ENCODE results near the gene SNCA. TPM values are rescaled to one million over a fixed set of nuclear protein-coding genes. Genes with fewer than 3 reads are reported as not detected.

Gene SNCA
- total and polyA plus RNA-seq, 2 experiments from 2014 or later = 99.1 to 127 TPM

DNA sequence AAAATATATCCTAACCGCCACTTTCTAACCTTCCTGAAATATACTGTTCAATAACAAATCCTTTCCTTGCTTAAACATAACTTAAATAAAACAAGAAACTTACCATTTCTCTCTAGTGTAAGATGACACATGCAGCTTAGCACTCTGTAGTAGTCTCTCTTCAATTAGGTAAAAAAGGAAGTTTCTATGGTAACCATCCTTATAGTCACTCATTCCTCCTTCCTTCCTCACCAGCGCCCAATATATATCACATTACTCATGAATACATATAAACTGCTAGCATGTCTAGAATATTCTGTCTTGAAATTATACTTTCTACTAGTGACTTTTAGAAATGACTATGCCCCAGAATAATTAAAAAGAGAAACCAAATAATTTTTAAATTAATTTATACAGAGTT lies 112.2 kb downstream of the SNCA start:
- no peaks in the 10 kb centered on the region for H3K27me3 ChIP-seq
- no peak overlapping the region for H3K27ac ChIP-seq
- DNase-seq (ENCODE audit: low read depth in 1 of 2, low spot score in 1 of 2) = peak in 1 of 2 donors; percentile 29
- H3K4me3 ChIP-seq = no peak overlapping the region
- no peaks in the 10 kb centered on the region for H3K9me3 ChIP-seq (ENCODE audit: low read depth)
- no peaks in the 10 kb centered on the region for H3K4me1 ChIP-seq (ENCODE audit: low read depth)
- no peaks in the 10 kb centered on the region for H3K36me3 ChIP-seq
- TF ChIP-seq, protein P1, sequence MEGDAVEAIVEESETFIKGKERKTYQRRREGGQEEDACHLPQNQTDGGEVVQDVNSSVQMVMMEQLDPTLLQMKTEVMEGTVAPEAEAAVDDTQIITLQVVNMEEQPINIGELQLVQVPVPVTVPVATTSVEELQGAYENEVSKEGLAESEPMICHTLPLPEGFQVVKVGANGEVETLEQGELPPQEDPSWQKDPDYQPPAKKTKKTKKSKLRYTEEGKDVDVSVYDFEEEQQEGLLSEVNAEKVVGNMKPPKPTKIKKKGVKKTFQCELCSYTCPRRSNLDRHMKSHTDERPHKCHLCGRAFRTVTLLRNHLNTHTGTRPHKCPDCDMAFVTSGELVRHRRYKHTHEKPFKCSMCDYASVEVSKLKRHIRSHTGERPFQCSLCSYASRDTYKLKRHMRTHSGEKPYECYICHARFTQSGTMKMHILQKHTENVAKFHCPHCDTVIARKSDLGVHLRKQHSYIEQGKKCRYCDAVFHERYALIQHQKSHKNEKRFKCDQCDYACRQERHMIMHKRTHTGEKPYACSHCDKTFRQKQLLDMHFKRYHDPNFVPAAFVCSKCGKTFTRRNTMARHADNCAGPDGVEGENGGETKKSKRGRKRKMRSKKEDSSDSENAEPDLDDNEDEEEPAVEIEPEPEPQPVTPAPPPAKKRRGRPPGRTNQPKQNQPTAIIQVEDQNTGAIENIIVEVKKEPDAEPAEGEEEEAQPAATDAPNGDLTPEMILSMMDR (IDR thresholded peaks at IDR 0.05; ENCODE audit: low read depth, low read length) = no peak

DNA sequence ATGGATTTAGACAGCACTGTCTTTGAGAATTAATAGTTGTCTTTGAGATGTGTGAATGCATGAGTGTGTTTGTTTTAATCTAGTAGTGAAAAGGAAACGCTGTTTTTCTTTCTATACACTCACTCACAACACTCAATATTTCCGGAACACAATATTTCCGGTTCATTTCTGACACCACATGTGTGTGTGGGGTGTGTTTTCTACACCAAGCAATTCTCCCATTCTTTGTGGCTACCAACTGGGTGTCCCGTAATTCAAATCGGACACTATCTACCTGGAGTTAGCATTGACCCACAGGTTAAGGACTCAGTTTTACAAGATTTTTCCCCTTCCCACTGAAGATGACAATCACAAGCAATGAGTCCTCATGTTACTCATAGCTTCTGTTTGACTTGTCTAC lies 113.9 kb downstream of the SNCA start:
- TF ChIP-seq, protein P1 (IDR thresholded peaks at IDR 0.05; ENCODE audit: low read depth, low read length) = no peak
- DNase-seq (ENCODE audit: low read depth in 1 of 2, low spot score in 1 of 2) = no peak
- Histone ChIP-seq H3K4me1 (ENCODE audit: low read depth) (no peaks in the 10 kb centered on the region), H3K4me3 (no peak overlapping the region), H3K27me3 (no peaks in the 10 kb centered on the region), H3K9me3 (ENCODE audit: low read depth) (no peaks in the 10 kb centered on the region), H3K36me3 (no peaks in the 10 kb centered on the region), H3K27ac (no peak overlapping the region)

DNA sequence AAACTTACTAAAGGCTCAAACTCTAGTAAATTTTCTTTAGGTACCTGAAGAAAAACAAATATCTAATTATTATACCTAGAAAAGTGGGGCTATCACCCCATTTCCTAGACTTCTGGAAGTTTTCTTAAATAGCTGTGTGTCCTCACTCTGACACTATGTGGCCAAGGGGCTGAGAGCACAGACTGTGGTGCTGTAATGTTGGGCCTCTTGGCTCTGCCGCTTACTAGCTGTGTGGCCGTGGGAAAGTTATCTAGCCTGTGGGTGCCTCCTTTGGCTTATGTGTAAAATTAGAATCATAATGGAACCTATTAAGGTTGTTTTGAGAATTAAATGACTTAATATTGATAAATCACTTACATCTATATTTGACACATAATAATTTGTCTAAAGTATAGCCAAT lies 114.4 kb downstream of the SNCA start:
- H3K36me3 ChIP-seq = no peaks in the 10 kb centered on the region
- no peaks in the 10 kb centered on the region for H3K27me3 ChIP-seq
- no peaks in the 10 kb centered on the region for H3K9me3 ChIP-seq (ENCODE audit: low read depth)
- H3K27ac ChIP-seq = no peak overlapping the region
- H3K4me3 ChIP-seq = no peak overlapping the region
- no peak for DNase-seq (ENCODE audit: low read depth in 1 of 2, low spot score in 1 of 2)
- no peaks in the 10 kb centered on the region for H3K4me1 ChIP-seq (ENCODE audit: low read depth)
- TF ChIP-seq, protein P1 (IDR thresholded peaks at IDR 0.05; ENCODE audit: low read depth, low read length) = no peak

DNA sequence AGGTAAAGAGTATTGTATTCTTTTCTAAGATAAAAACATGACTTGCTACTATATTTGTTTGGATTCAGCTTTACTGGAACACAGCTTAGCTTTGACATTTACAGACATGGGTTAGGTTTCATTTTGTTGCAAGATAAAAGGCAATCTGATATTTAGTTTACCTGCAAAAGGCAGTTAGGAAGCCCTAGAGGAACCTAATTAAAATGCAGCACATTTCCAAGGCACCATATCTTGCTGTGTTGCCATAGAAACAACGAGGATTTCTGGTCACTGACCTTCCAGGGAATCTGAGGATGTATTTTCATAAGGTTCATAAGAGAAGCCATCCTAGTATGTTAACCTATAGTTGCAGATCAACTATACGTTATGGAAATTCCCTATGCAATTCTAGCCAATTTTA lies 116.0 kb downstream of the SNCA start:
- Histone ChIP-seq H3K4me1 (ENCODE audit: low read depth) (no peaks in the 10 kb centered on the region), H3K4me3 (no peak overlapping the region), H3K9me3 (ENCODE audit: low read depth) (no peaks in the 10 kb centered on the region), H3K36me3 (no peaks in the 10 kb centered on the region), H3K27me3 (no peaks in the 10 kb centered on the region), H3K27ac (no peak overlapping the region)
- DNase-seq (ENCODE audit: low read depth in 1 of 2, low spot score in 1 of 2) = no peak
- TF ChIP-seq, protein P1 (IDR thresholded peaks at IDR 0.05; ENCODE audit: low read depth, low read length) = no peak

DNA sequence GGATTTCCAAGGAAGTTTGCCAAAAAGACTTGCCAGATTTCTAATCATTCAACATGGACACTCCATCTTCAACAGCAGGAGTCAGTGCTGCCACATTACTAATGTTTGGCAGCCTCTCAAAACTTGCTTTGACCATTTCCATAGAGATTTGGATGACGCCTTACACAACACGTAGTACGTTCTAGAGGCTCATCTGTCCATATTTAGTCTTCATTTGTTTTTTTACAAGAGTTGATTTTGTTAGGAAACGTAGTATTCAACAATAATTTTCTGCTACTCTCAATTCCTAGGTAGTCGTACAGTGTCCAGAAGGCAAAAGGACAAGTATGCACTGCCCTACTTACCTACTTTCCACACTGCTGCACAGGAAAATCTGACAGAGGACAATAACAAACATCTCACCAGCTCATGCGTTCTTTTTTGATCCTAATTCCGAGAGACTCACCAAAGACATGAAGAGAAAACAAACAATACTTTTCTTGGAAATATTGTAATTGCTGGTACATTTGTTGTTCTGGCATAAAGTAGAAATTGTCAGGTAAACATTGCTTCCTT lies 117.3 kb downstream of the SNCA start:
- H3K4me1 ChIP-seq (ENCODE audit: low read depth) = no peaks in the 10 kb centered on the region
- DNase-seq (ENCODE audit: low read depth in 1 of 2, low spot score in 1 of 2) = peak in 1 of 2 donors; percentile 9
- H3K4me3 ChIP-seq = no peak overlapping the region
- no peaks in the 10 kb centered on the region for H3K27me3 ChIP-seq
- H3K27ac ChIP-seq = no peak overlapping the region
- TF ChIP-seq, protein P1 (IDR thresholded peaks at IDR 0.05; ENCODE audit: low read depth, low read length) = no peak
- H3K36me3 ChIP-seq = no peaks in the 10 kb centered on the region
- no peaks in the 10 kb centered on the region for H3K9me3 ChIP-seq (ENCODE audit: low read depth)

All from cardiac muscle cell (in vitro differentiated cells and primary cell).